GM12878 (cell line): ENCODE data around the gene FAM89B. TPM values are rescaled to one million over a fixed set of nuclear protein-coding genes. Genes with fewer than 3 reads are reported as not detected.
A peak's percentile ranks its signal among the peaks of the same experiment; 100 is the strongest.

Experiments used
- BCL3 ChIP-seq: IDR thresholded peaks from 2 replicates; pipeline ENCODE4 v1.6.1; 2011; ENCODE audit warnings: borderline replicate concordance, low read depth, mild to moderate bottlenecking, moderate library complexity, low read length; ENCODE audit not compliant: insufficient read depth, poor library complexity, severe bottlenecking
- CREM ChIP-seq: IDR thresholded peaks from 2 replicates; pipeline ENCODE4 v1.6.1; 2014; ENCODE audit warnings: antibody characterized with exemption, low read depth
- EED ChIP-seq: sonication (generic); IDR thresholded peaks from 2 replicates; pipeline ENCODE4 v1.6.1; 2016; ENCODE audit warnings: antibody characterized with exemption, low read depth
- EGR1 ChIP-seq, 2 experiments: IDR thresholded peaks; 1 replicate in 1 of 2; 2 replicates in 1 of 2; pipeline ENCODE4 v1.6.1; 2011 to 2012; ENCODE audit warnings: low read depth in 2 of 2, low read length in 2 of 2, borderline replicate concordance in 1 of 2, mild to moderate bottlenecking in 1 of 2, moderate library complexity in 1 of 2
- KLF5 ChIP-seq: fragments of 450-650 bp; IDR thresholded peaks from 2 replicates; pipeline ENCODE4 v1.6.1; 2014; ENCODE audit warnings: mild to moderate bottlenecking; ENCODE audit not compliant: partially characterized antibody
- MYC ChIP-seq: IDR thresholded peaks from 2 replicates; pipeline ENCODE4 v1.6.1; 2011; ENCODE audit warnings: mild to moderate bottlenecking, low read length, moderate library complexity, inconsistent platforms; ENCODE audit not compliant: insufficient read depth, insufficient replicate concordance, insufficient read length, severe bottlenecking
- NR2C1 ChIP-seq: fragments of 450-650 bp; IDR thresholded peaks from 2 replicates; pipeline ENCODE4 v1.6.1; 2017; ENCODE audit warnings: antibody characterized with exemption, mild to moderate bottlenecking, moderate library complexity
- PML ChIP-seq: IDR thresholded peaks from 2 replicates; pipeline ENCODE4 v1.6.1; 2012; ENCODE audit warnings: low read length, inconsistent platforms
- POLR2A ChIP-seq: IDR thresholded peaks from 2 replicates; pipeline ENCODE4 v1.6.1; 2011; ENCODE audit warnings: low read depth, mild to moderate bottlenecking, low read length
- ZNF592 ChIP-seq: fragments of 450-650 bp; IDR thresholded peaks from 2 replicates; pipeline ENCODE4 v1.6.1; 2017; ENCODE audit warnings: mild to moderate bottlenecking, moderate library complexity
- polyA plus RNA-seq, 11 experiments: library from polyadenylated mRNA; depleted of rRNA in 4 of 11; unstranded in 6 of 11; stranded (reverse) in 5 of 11; fragments of >200 nt; fragmentation: Nextera tagmentation in 4 of 11; fragmentation: Illumina TruSeq in 1 of 11; extraction: Ambion mirVana in 4 of 11; extraction: Trizol in 1 of 11; gene quantifications; 1 replicate in 1 of 11; 2 replicates in 10 of 11; pipeline versions ENCODE4 v1.2.1 to v1.2.3, GENCODE V29; 2011 to 2016; ENCODE audit warnings: inconsistent platforms in 2 of 11, missing spikeins in 2 of 11, low read depth in 1 of 11
- total RNA-seq, 4 experiments: library from RNA; depleted of rRNA in 3 of 4; stranded (reverse); fragments of >200 nt in 3 of 4; fragmentation: Illumina TruSeq in 1 of 4; extraction: Trizol in 1 of 4; gene quantifications; 2 replicates each; pipeline versions ENCODE4 v1.2.1 to v1.2.3, GENCODE V29; 2013 to 2021

Gene FAM89B
- total and polyA plus RNA-seq, 10 of the 15 experiments (the other 5 are each of a cell fraction or from before 2014, with no cell fraction given), result 0.34 to 36.7 (median 9.8) TPM

DNA sequence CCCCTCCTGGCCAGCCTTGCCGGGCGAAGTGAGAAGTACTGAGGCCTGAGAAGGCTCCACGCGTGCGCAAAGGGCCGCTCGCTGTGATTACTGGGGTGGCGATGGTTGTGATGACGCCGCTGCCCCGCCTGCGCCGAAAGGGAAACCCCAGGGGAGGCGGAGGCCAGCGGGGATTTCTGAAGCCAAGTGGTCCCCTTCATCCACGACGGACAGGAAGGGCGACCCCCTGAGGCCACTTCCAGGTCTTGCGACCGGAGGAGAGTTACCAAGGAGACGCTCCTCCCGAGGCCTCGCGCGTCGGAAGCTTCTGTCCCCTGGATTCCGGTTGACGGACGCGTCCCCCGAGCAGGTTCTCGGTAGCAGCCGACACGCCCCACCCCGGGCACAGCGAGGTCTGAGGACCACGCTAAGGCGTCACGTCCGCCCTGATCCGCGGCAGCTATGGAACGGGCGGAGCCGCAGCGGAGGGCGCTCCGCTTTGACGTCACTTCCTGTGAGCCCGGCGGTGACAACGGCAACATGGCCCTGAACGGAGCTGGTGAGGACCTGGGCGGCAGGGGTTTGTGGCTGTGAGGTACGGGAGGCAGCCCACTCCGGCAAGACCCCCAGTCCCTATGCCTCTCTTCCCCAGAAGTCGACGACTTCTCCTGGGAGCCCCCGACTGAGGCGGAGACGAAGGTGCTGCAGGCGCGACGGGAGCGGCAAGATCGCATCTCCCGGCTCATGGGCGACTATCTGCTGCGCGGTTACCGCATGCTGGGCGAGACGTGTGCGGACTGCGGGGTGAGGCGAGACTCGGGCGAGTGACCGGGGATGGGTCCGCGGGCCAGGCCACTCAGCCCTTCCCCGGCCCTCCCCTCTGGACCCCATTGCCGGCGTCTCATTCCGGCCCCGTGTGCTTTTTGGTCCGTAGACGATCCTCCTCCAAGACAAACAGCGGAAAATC is 2.1 kb upstream of the FAM89B start, which contains the start of gene ZNRD2 (continued):
- TF ChIP-seq BCL3 (no peak), KLF5 (peak; percentile 66), MYC (peak; percentile 30), EED (peak; percentile 66; the same call in 1 of the 2 replicates), PML (no peak), ZNF592 (no peak), CREM (peak; percentile 99), NR2C1 (peak; percentile 79), POLR2A (peak; percentile 78), EGR1 (IDR thresholded peaks at IDR 0.05; ENCODE audit: borderline replicate concordance in 1 of 2, low read depth in 2 of 2, low read length in 2 of 2) (peak in 1 of 2 experiments; percentile 18; a peak in 2 of 3 replicates)
